GM23248 (cell line): ENCODE measurements around the gene DLG3. TPM values are rescaled to one million over a fixed set of nuclear protein-coding genes. Genes with fewer than 3 reads are reported as not detected.
A peak's percentile ranks its signal among the peaks of the same experiment; 100 is the strongest.

Source experiments
- DNase-seq: peaks from one replicate; pipeline ENCODE4 v3.0.0-alpha.2; 2015
- H2AFZ ChIP-seq: fragments of 200-600 bp; sonication (generic); 2 replicates; pipeline ENCODE4 v1.6.1; 2016; ENCODE audit warnings: antibody characterized with exemption
- H3F3A ChIP-seq: fragments of 200-600 bp; sonication (generic); 2 replicates; pipeline ENCODE4 v1.6.1; 2016; ENCODE audit warnings: mild to moderate bottlenecking, antibody characterized with exemption, mixed run types; ENCODE audit not compliant: insufficient read depth
- H3K27ac ChIP-seq: fragments of 200-600 bp; sonication (generic); 2 replicates; pipeline ENCODE4 v1.5.1; 2016; ENCODE audit warnings: mild to moderate bottlenecking
- H3K27me3 ChIP-seq: fragments of 200-600 bp; sonication (generic); replicated peaks from 2 replicates; pipeline ENCODE4 v1.6.1; 2016; ENCODE audit warnings: mild to moderate bottlenecking; ENCODE audit not compliant: insufficient read depth
- H3K36me3 ChIP-seq: fragments of 200-600 bp; sonication (generic); 2 replicates; pipeline ENCODE4 v1.6.1; 2016; ENCODE audit warnings: low read depth, mild to moderate bottlenecking
- H3K4me1 ChIP-seq: fragments of 200-600 bp; sonication (generic); 2 replicates; pipeline ENCODE4 v1.6.1; 2016; ENCODE audit warnings: mild to moderate bottlenecking; ENCODE audit not compliant: insufficient read depth
- H3K4me2 ChIP-seq: fragments of 200-600 bp; sonication (generic); one replicate; pipeline ENCODE4 v1.6.1; 2016; ENCODE audit warnings: mild to moderate bottlenecking; ENCODE audit not compliant: unreplicated experiment
- H3K4me3 ChIP-seq: fragments of 200-600 bp; sonication (generic); 2 replicates; pipeline ENCODE4 v1.5.1; 2016; ENCODE audit warnings: mild to moderate bottlenecking
- H3K79me2 ChIP-seq: fragments of 200-600 bp; sonication (generic); 2 replicates; pipeline ENCODE4 v1.6.1; 2016; ENCODE audit warnings: mild to moderate bottlenecking; ENCODE audit not compliant: insufficient read depth
- H3K9ac ChIP-seq: fragments of 200-600 bp; sonication (generic); 2 replicates; pipeline ENCODE4 v1.6.1; 2016; ENCODE audit warnings: mild to moderate bottlenecking
- H3K9me2 ChIP-seq: fragments of 200-600 bp; sonication (generic); 2 replicates; pipeline ENCODE4 v1.6.1; 2016; ENCODE audit warnings: mixed run types, mild to moderate bottlenecking, moderate library complexity; ENCODE audit not compliant: insufficient read depth
- H3K9me3 ChIP-seq: fragments of 200-600 bp; sonication (generic); one replicate; pipeline ENCODE4 v1.6.1; 2017; ENCODE audit warnings: low read depth
- H4K20me1 ChIP-seq: fragments of 200-600 bp; sonication (generic); 2 replicates; pipeline ENCODE4 v1.6.0; 2016; ENCODE audit not compliant: insufficient read depth
- EZH2 ChIP-seq: fragments of 200-600 bp; sonication (generic); IDR thresholded peaks from 2 replicates; pipeline ENCODE4 v1.6.1; 2018; ENCODE audit warnings: antibody characterized with exemption, mild to moderate bottlenecking; ENCODE audit not compliant: insufficient read depth, poor library complexity, severe bottlenecking
- EZH2phosphoT487 ChIP-seq: fragments of 200-600 bp; sonication (generic); IDR thresholded peaks from 2 replicates; pipeline ENCODE4 v1.6.1; 2018; ENCODE audit warnings: antibody characterized with exemption, moderate library complexity, mild to moderate bottlenecking, low read depth; ENCODE audit not compliant: insufficient read depth
- WGBS, 2 experiments: methylation state at CpG; one replicate each; pipeline ENCODE4 v1.1.6; 2015 to 2017; ENCODE audit warnings: low lambda C conversion rate in 2 of 2, low coverage in 1 of 2; ENCODE audit errors: missing lambda C conversion rate in 2 of 2; 5-methylcytosine and 5-hydroxymethylcytosine counted together
- in situ Hi-C: fragments of 300-500 bp; cut with MboI; formaldehyde crosslinking; loops from 2 replicates; pipeline ENCODE4 v1.15.0; 2020
- polyA plus RNA-seq: library from polyadenylated mRNA; unstranded; fragments of >200 nt; fragmentation: Nextera tagmentation; extraction: Ambion mirVana; gene quantifications from 2 replicates; pipeline ENCODE4 v1.2.1, GENCODE V29; 2016
- total RNA-seq: library from RNA; depleted of rRNA; stranded (reverse); fragments of >200 nt; shearing (Covaris generic); gene quantifications from 2 replicates; pipeline ENCODE4 v1.2.3, GENCODE V29; 2014

The DLG3 gene
- total and polyA plus RNA-seq, 2 experiments from 2014 or later, result 1.7 to 1.9 TPM

GRCh38 chrX:70454441-70455365 is 10.1 kb downstream of the DLG3 start:
- H3K9ac ChIP-seq, result no peak overlapping the region
- H3K4me1 ChIP-seq, result no peaks in the 10 kb centered on the region
- in situ Hi-C loops, result loop anchor here (25.0 kb wide), 1 partner anchor 208 kb away; no protein-coding TSS in a partner anchor
- H4K20me1 ChIP-seq, result no peaks in the 10 kb centered on the region
- no peaks in the 10 kb centered on the region for H3K9me2 ChIP-seq
- H2AFZ ChIP-seq, result peak overlapping the region; percentile 58; the same call in 1 of the 2 replicates
- no peaks in the 10 kb centered on the region for H3K27me3 ChIP-seq
- peak overlapping the region; percentile 35 for H3K4me2 ChIP-seq
- H3K79me2 ChIP-seq, result no peaks in the 10 kb centered on the region
- no peaks in the 10 kb centered on the region for H3K9me3 ChIP-seq
- 24 to 26% methylated on average over 11 to 27 of the region's 48 CpGs for WGBS, 2 experiments
- H3K36me3 ChIP-seq, result no peaks in the 10 kb centered on the region
- H3K27ac ChIP-seq, result no peak overlapping the region
- H3K4me3 ChIP-seq, result peak overlapping the region; percentile 45; the same call in 1 of the 2 replicates
- H3F3A ChIP-seq, result no peaks in the 10 kb centered on the region
- peak; percentile 50 for DNase-seq
- no peak for TF ChIP-seq EZH2
- TF ChIP-seq EZH2phosphoT487, result no peak

GRCh38 chrX:70455366-70456202 is 10.9 kb downstream of the DLG3 start:
- Histone ChIP-seq H3K27me3 (no peaks in the 10 kb centered on the region), H3K4me2 (no peak overlapping the region), H3K4me3 (no peak overlapping the region), H3K4me1 (no peaks in the 10 kb centered on the region), H3F3A (no peaks in the 10 kb centered on the region), H3K79me2 (no peaks in the 10 kb centered on the region), H3K36me3 (no peaks in the 10 kb centered on the region), H3K27ac (no peak overlapping the region), H2AFZ (no peak overlapping the region), H3K9me2 (no peaks in the 10 kb centered on the region), H4K20me1 (no peaks in the 10 kb centered on the region), H3K9ac (no peak overlapping the region), H3K9me3 (no peaks in the 10 kb centered on the region)
- in situ Hi-C loops, result loop anchor here (25.0 kb wide), 1 partner anchor 207 kb away; no protein-coding TSS in a partner anchor
- no peak for TF ChIP-seq EZH2
- TF ChIP-seq EZH2phosphoT487, result no peak
- 77 to 89% methylated on average over 10 to 31 of the region's 32 CpGs for WGBS, 2 experiments
- DNase-seq, result no peak

GRCh38 chrX:70456256-70456655 is 11.6 kb downstream of the DLG3 start:
- Histone ChIP-seq H3K9ac (no peak overlapping the region), H3K36me3 (no peaks in the 10 kb centered on the region), H3K79me2 (no peaks in the 10 kb centered on the region), H2AFZ (no peak overlapping the region), H4K20me1 (no peaks in the 10 kb centered on the region), H3F3A (no peaks in the 10 kb centered on the region), H3K27ac (no peak overlapping the region), H3K9me2 (no peaks in the 10 kb centered on the region), H3K27me3 (no peaks in the 10 kb centered on the region), H3K4me3 (no peak overlapping the region), H3K9me3 (no peaks in the 10 kb centered on the region), H3K4me2 (no peak overlapping the region), H3K4me1 (no peaks in the 10 kb centered on the region)
- no peak for TF ChIP-seq EZH2phosphoT487
- TF ChIP-seq EZH2, result no peak
- in situ Hi-C loops, result loop anchor here (25.0 kb wide), 1 partner anchor 206 kb away; no protein-coding TSS in a partner anchor
- DNase-seq, result no peak
- WGBS, 2 experiments, result 91 to 100% methylated on average over 2 of the region's 2 CpGs

- no peaks in the 10 kb centered on the region for H3F3A ChIP-seq
- no peak for TF ChIP-seq EZH2phosphoT487
- no peak for TF ChIP-seq EZH2
- no peak overlapping the region for H3K4me2 ChIP-seq
- DNase-seq, result no peak
- H4K20me1 ChIP-seq, result no peaks in the 10 kb centered on the region
- no peaks in the 10 kb centered on the region for H3K79me2 ChIP-seq
- 92 to 96% methylated on average over 2 of the region's 2 CpGs for WGBS, 2 experiments
- H2AFZ ChIP-seq, result no peak overlapping the region
- no peaks in the 10 kb centered on the region for H3K9me2 ChIP-seq
- no peaks in the 10 kb centered on the region for H3K36me3 ChIP-seq
- in situ Hi-C loops, result loop anchor here (25.0 kb wide), 1 partner anchor 201 kb away; no protein-coding TSS in a partner anchor
- H3K9ac ChIP-seq, result no peak overlapping the region
- no peak overlapping the region for H3K4me3 ChIP-seq
- H3K9me3 ChIP-seq, result no peaks in the 10 kb centered on the region
- no peaks in the 10 kb centered on the region for H3K4me1 ChIP-seq
- H3K27ac ChIP-seq, result no peak overlapping the region
- H3K27me3 ChIP-seq, result no peaks in the 10 kb centered on the region
Observed at GRCh38 chrX:70461026-70461425, 16.4 kb downstream of the DLG3 start.
